ENCODE data around the gene MTUS2.

DNA sequence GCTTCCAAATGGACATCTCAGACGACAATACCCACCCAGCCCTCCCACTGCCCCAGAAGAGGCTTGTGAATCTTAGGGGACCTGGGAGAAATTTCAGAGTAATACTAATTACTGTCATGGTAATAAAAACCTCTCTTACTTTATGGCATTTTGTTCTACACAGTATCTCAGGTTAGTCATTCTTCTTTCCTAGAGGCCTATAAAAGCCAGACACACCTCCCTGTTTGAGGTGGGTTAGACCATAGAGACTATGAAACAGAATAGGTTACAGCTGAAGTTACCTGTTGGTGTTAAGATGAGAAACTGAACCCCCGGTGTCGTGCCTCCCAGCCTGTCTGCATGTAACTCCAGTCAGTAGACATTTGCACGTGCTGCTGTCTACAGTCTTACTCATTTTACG is 661.5 kb downstream of the MTUS2 start:
- no peak for TF ChIP-seq SP1 (IDR thresholded peaks at IDR 0.05)
- no peak for TF ChIP-seq SUZ12 (IDR thresholded peaks at IDR 0.05)
- no peak for TF ChIP-seq FOXK2 (IDR thresholded peaks at IDR 0.05)
- no peak for TF ChIP-seq TARDBP (IDR thresholded peaks at IDR 0.05)
- no peak for TF ChIP-seq ARNT (IDR thresholded peaks at IDR 0.05)
- no peak for TF ChIP-seq HDGF (IDR thresholded peaks at IDR 0.05; ENCODE audit: borderline replicate concordance)
- TF ChIP-seq BHLHE40 (IDR thresholded peaks at IDR 0.05; ENCODE audit: borderline replicate concordance), result no peak
- TF ChIP-seq, protein P1, sequence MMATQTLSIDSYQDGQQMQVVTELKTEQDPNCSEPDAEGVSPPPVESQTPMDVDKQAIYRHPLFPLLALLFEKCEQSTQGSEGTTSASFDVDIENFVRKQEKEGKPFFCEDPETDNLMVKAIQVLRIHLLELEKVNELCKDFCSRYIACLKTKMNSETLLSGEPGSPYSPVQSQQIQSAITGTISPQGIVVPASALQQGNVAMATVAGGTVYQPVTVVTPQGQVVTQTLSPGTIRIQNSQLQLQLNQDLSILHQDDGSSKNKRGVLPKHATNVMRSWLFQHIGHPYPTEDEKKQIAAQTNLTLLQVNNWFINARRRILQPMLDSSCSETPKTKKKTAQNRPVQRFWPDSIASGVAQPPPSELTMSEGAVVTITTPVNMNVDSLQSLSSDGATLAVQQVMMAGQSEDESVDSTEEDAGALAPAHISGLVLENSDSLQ (IDR thresholded peaks at IDR 0.05), result no peak
- no peak for TF ChIP-seq FOXA1 (IDR thresholded peaks at IDR 0.05)
- no peak for TF ChIP-seq ELF4 (IDR thresholded peaks at IDR 0.05)
- TF ChIP-seq L3MBTL2 (conservative IDR thresholded peaks at IDR 0.05), result no peak
- no peak for TF ChIP-seq CTBP1 (IDR thresholded peaks at IDR 0.05; ENCODE audit: borderline replicate concordance)

All from HEK293T (cell line).